SK-N-SH (cell line): ENCODE data around the gene SOWAHA. TPM values are rescaled to one million over a fixed set of nuclear protein-coding genes. Genes with fewer than 3 reads are reported as not detected.

Experiments
- CTCF ChIA-PET: fragments of 300-600, 350-600 bp; formaldehyde crosslinking; extraction: SDS; loops from one replicate; lab custom pipeline; 2021; lab: Yijun Ruan, JAX
- POLR2A ChIA-PET: fragments of 350-600 bp; sonication (Branson Sonifier 250); formaldehyde crosslinking; extraction: SDS; loops from one replicate; lab custom pipeline; 2020; ENCODE audit warnings: antibody characterized with exemption, inconsistent platforms; lab: Yijun Ruan, JAX
- DNase-seq: peaks from one replicate; pipeline ENCODE4 v3.0.0; 2012
- H2AFZ ChIP-seq: fragments of 200-600 bp; sonication (generic); 2 replicates; pipeline ENCODE4 v1.8.1; 2016; ENCODE audit warnings: antibody characterized with exemption, mild to moderate bottlenecking, low read depth
- H3F3A ChIP-seq: fragments of 200-600 bp; sonication (generic); replicated peaks from 2 replicates; pipeline ENCODE3; 2016; ENCODE audit warnings: antibody characterized with exemption, mild to moderate bottlenecking; ENCODE audit not compliant: insufficient read depth
- H3K27ac ChIP-seq, 2 experiments: fragments of 200-500 bp in 1 of 2; fragments of 200-600 bp in 1 of 2; sonication (Bioruptor generic) in 1 of 2; sonication (generic), shearing (Covaris generic) in 1 of 2; 2 replicates each; pipeline versions ENCODE4 v1.5.1 to v1.6.1; 2014 to 2016; ENCODE audit warnings: low read depth in 2 of 2, inconsistent platforms in 1 of 2, low read length in 1 of 2, mild to moderate bottlenecking in 1 of 2, mixed read lengths in 1 of 2
- H3K27me3 ChIP-seq: fragments of 200-600 bp; sonication (generic), shearing (Covaris generic); 2 replicates; pipeline ENCODE4 v1.6.1; 2016; ENCODE audit warnings: mixed run types; ENCODE audit not compliant: insufficient read depth
- H3K36me3 ChIP-seq, 2 experiments: fragments of 200-500 bp in 1 of 2; fragments of 200-600 bp in 1 of 2; sonication (Bioruptor generic) in 1 of 2; sonication (generic) in 1 of 2; replicated peaks in 1 of 2; 2 replicates each; pipeline versions ENCODE3 to v1.5.1; 2014 to 2016; ENCODE audit warnings: low read length in 1 of 2, mild to moderate bottlenecking in 1 of 2; ENCODE audit not compliant: insufficient read depth in 2 of 2, control insufficient read depth in 1 of 2
- H3K4me1 ChIP-seq, 2 experiments: fragments of 200-500 bp in 1 of 2; fragments of 200-600 bp in 1 of 2; sonication (Bioruptor generic) in 1 of 2; sonication (generic), shearing (Covaris generic) in 1 of 2; 2 replicates each; pipeline versions ENCODE4 v1.5.1 to v1.6.1; 2014 to 2016; ENCODE audit warnings: low read depth in 1 of 2, low read length in 1 of 2, mixed run types in 1 of 2; ENCODE audit not compliant: insufficient read depth in 2 of 2, control insufficient read depth in 1 of 2
- H3K4me2 ChIP-seq: fragments of 200-600 bp; sonication (generic), shearing (Covaris generic); 2 replicates; pipeline ENCODE4 v1.6.1; 2017; ENCODE audit warnings: mixed run types
- H3K4me3 ChIP-seq, 2 experiments: fragments of 200-500 bp in 1 of 2; fragments of 200-600 bp in 1 of 2; sonication (Bioruptor generic) in 1 of 2; sonication (generic), shearing (Covaris generic) in 1 of 2; 2 replicates each; pipeline versions ENCODE4 v1.5.1 to v1.8.1; 2014 to 2016; ENCODE audit warnings: low read depth in 2 of 2, inconsistent platforms in 1 of 2, low read length in 1 of 2, mild to moderate bottlenecking in 1 of 2, mixed read lengths in 1 of 2, moderate library complexity in 1 of 2
- H3K79me2 ChIP-seq: fragments of 200-600 bp; sonication (generic); 2 replicates; pipeline ENCODE4 v1.8.1; 2017; ENCODE audit warnings: mild to moderate bottlenecking; ENCODE audit not compliant: insufficient read depth
- H3K9ac ChIP-seq: fragments of 200-600 bp; sonication (generic); 2 replicates; pipeline ENCODE4 v1.6.1; 2017; ENCODE audit warnings: mixed run types
- H3K9me2 ChIP-seq: fragments of 200-600 bp; sonication (generic); 2 replicates; pipeline ENCODE4 v1.6.1; 2017; ENCODE audit warnings: mixed run types
- H3K9me3 ChIP-seq: fragments of 200-600 bp; sonication (generic); 2 replicates; pipeline ENCODE4 v1.6.1; 2017; ENCODE audit warnings: mixed run types, mild to moderate bottlenecking, moderate library complexity
- H4K20me1 ChIP-seq: fragments of 200-600 bp; sonication (generic); 2 replicates; pipeline ENCODE4 v1.6.1; 2017; ENCODE audit warnings: mild to moderate bottlenecking, mixed run types; ENCODE audit not compliant: insufficient read depth
- ELF1 ChIP-seq: IDR thresholded peaks from 2 replicates; pipeline ENCODE4 v1.4.0; 2012
- MAX ChIP-seq: IDR thresholded peaks from 2 replicates; pipeline ENCODE4 v1.4.0; 2012; ENCODE audit warnings: low read depth
- MEF2A ChIP-seq: IDR thresholded peaks from 2 replicates; pipeline ENCODE4 v1.4.0; 2012; ENCODE audit warnings: low read depth, borderline replicate concordance
- NFIC ChIP-seq: IDR thresholded peaks from 2 replicates; pipeline ENCODE4 v1.4.0; 2012; ENCODE audit warnings: borderline replicate concordance
- NRF1 ChIP-seq: IDR thresholded peaks from 2 replicates; pipeline ENCODE4 v1.6.1; 2012; ENCODE audit warnings: low read depth, mild to moderate bottlenecking, low read length
- RCOR1 ChIP-seq: fragments of 150-350 bp; IDR thresholded peaks from 2 replicates; pipeline ENCODE4 v1.6.1; 2017; ENCODE audit warnings: antibody characterized with exemption, low read length
- RFX5 ChIP-seq: IDR thresholded peaks from 2 replicates; pipeline ENCODE4 v1.6.1; 2012; ENCODE audit warnings: mild to moderate bottlenecking, improper control_type of control experiment, low read length
- RXRA ChIP-seq: IDR thresholded peaks from 2 replicates; pipeline ENCODE4 v1.4.0; 2012; ENCODE audit warnings: low read depth, mild to moderate bottlenecking, borderline replicate concordance
- SIN3A ChIP-seq: IDR thresholded peaks from 2 replicates; pipeline ENCODE4 v1.6.1; 2012; ENCODE audit warnings: low read depth, mild to moderate bottlenecking, low read length, moderate library complexity, borderline replicate concordance
- TAF1 ChIP-seq: IDR thresholded peaks from 2 replicates; pipeline ENCODE4 v1.6.1; 2012; ENCODE audit warnings: low read depth, mild to moderate bottlenecking, low read length, moderate library complexity, borderline replicate concordance
- USF1 ChIP-seq: IDR thresholded peaks from 2 replicates; pipeline ENCODE4 v1.4.0; 2012; ENCODE audit warnings: low read depth, borderline replicate concordance
- YY1 ChIP-seq: IDR thresholded peaks from 2 replicates; pipeline ENCODE4 v1.4.0; 2012; ENCODE audit warnings: low read depth, mild to moderate bottlenecking
- ZBTB33 ChIP-seq: IDR thresholded peaks from 2 replicates; pipeline ENCODE4 v1.4.0; 2012; ENCODE audit warnings: low read depth, borderline replicate concordance
- WGBS: methylation state at CpG from one replicate; pipeline ENCODE4 v1.1.6; 2017; ENCODE audit warnings: low lambda C conversion rate; 5-methylcytosine and 5-hydroxymethylcytosine counted together
- polyA plus RNA-seq, 3 experiments: library from polyadenylated mRNA; depleted of rRNA; stranded (reverse); fragments of >200 nt; gene quantifications; 2 replicates each; pipeline ENCODE4 v1.2.3, GENCODE V29; 2012
- TF ChIP-seq, protein P1 (sequence below): fragments of 150-350 bp; IDR thresholded peaks from 2 replicates; pipeline ENCODE4 v1.6.1; 2017; ENCODE audit warnings: antibody characterized with exemption, low read length, low read depth, borderline replicate concordance
- TF ChIP-seq, protein P2 (sequence below): IDR thresholded peaks from 2 replicates; pipeline ENCODE4 v1.6.1; 2012; ENCODE audit warnings: mild to moderate bottlenecking, low read depth, low read length, moderate library complexity

SOWAHA gene
- polyA plus RNA-seq, 1 of the 3 experiments (the other 2 are of a cell fraction), result 0.30 TPM

GRCh38 chr5:132775476-132775961, 37.6 kb upstream of the SOWAHA start:
- Histone ChIP-seq H3K27ac (no peak overlapping the region), H3K9ac (peak overlapping the region; percentile 63; the same call in 1 of the 2 replicates), H3K4me1 (peaks cover 10 to 49% of the 10 kb centered on the region in 2 experiments; a peak in 1 of 4 replicates), H3K9me2 (no peaks in the 10 kb centered on the region), H4K20me1 (0 out of 2 replicates have a peak, but pooled peaks cover 4% of the 10 kb centered on the region), H3K4me2 (peak overlapping the region; percentile 96), H3K4me3 (peak overlapping the region in 1 of 2 experiments; percentile 75), H3F3A (peaks cover 5% of the 10 kb centered on the region), H3K9me3 (no peaks in the 10 kb centered on the region), H3K36me3 (no peaks in the 10 kb centered on the region), H3K27me3 (no peaks in the 10 kb centered on the region), H3K79me2 (peaks cover 61% of the 10 kb centered on the region), H2AFZ (no peak overlapping the region)
- 88% methylated on average over 7 of the region's 7 CpGs for whole genome bisulfite sequencing
- TF ChIP-seq ELF1 (no peak), USF1 (0 out of 2 replicates have a peak, but pooled peaks have one; percentile 34)
- POLR2A ChIA-PET, result interaction anchor here (0.6 kb wide), 1 partner anchor 15 kb away, joined by 4 read pairs; no protein-coding TSS in a partner anchor
- CTCF ChIA-PET, result interaction anchor here (0.7 to 3.0 kb wide), 8 partner anchors 10 to 54 kb away, joined by 3 to 16 read pairs (median 4); partner anchors contain the start of gene CCNI2
- no peak for DNase-seq

DNA sequence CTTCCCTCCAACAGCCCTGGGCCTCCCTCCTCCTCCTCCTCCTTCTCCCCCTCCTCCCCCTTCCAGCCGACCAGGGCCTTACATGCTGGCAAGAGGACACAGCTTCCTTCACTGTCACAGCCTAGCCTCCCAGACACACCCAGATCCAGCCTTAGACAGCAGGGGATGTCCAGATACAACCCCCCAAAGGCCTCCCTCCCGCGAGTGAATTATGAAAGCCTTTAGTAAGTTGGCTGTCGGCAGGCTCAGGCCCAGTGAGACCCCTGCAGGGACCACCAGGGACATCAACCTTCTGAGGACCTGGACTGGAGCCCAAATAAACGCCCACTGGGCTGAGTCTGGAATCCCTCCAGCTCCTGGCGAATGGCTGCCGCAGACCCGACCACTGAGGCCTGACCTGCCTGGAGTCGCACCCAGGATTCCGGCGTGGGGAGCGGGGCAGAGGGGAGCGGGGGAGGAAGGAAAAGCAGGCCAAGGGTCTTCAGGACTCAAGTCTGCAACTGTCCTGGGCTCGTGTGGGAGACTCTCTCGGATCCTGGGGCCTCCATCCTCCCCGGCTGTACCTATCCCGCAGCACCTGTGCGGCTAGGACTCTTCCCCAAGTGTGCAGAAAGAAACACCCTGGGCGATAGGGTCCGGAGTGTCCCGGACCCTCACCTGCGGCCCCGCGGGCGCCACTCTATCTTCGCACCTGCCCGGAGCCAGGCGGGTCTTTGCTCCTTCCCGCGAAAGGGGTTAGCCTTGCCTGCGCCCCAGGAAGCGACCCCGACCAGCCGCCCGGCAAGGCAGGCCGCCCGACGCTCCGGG, 36.8 kb upstream of the SOWAHA start:
- H2AFZ ChIP-seq, result peak overlapping the region; percentile 71
- H3K27me3 ChIP-seq, result no peaks in the 10 kb centered on the region
- no peaks in the 10 kb centered on the region for H4K20me1 ChIP-seq
- peaks cover 10 to 49% of the 10 kb centered on the region in 2 experiments; a peak in 1 of 4 replicates for H3K4me1 ChIP-seq
- H3K79me2 ChIP-seq, result peaks cover 52% of the 10 kb centered on the region
- peak overlapping the region; percentile 96 for H3K4me2 ChIP-seq
- ChIA-PET POLR2A (no interaction called here), CTCF (interaction anchor here (0.7 to 3.0 kb wide), 12 partner anchors 9 to 543 kb away, joined by 3 to 16 read pairs (median 4); partner anchors contain the start of gene CCNI2)
- peaks cover 5% of the 10 kb centered on the region for H3F3A ChIP-seq
- H3K9ac ChIP-seq, result peak overlapping the region; percentile 63
- H3K9me3 ChIP-seq, result no peaks in the 10 kb centered on the region
- peak; percentile 88 for DNase-seq
- no peak overlapping the region; a peak in 1 of 4 replicates for H3K27ac ChIP-seq
- H3K9me2 ChIP-seq, result no peaks in the 10 kb centered on the region
- H3K4me3 ChIP-seq, result peak overlapping the region; percentile 75 to 85
- under 1% methylated on average over 14 of the region's 39 CpGs for WGBS
- H3K36me3 ChIP-seq, result no peaks in the 10 kb centered on the region
- TF ChIP-seq RCOR1 (no peak), MAX (no peak), TAF1 (peak; percentile 7; the same call in 1 of the 2 replicates), NFIC (no peak; the same call in 1 of the 2 replicates), ZBTB33 (no peak), MEF2A (no peak), RFX5 (no peak), RXRA (no peak), NRF1 (no peak), USF1 (no peak), ELF1 (no peak), YY1 (0 out of 2 replicates have a peak, but pooled peaks have one; percentile 34), SIN3A (peak; percentile 20; the same call in 1 of the 2 replicates)
- TF ChIP-seq, protein P1, sequence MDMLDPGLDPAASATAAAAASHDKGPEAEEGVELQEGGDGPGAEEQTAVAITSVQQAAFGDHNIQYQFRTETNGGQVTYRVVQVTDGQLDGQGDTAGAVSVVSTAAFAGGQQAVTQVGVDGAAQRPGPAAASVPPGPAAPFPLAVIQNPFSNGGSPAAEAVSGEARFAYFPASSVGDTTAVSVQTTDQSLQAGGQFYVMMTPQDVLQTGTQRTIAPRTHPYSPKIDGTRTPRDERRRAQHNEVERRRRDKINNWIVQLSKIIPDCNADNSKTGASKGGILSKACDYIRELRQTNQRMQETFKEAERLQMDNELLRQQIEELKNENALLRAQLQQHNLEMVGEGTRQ, result no peak
- TF ChIP-seq, protein P2, sequence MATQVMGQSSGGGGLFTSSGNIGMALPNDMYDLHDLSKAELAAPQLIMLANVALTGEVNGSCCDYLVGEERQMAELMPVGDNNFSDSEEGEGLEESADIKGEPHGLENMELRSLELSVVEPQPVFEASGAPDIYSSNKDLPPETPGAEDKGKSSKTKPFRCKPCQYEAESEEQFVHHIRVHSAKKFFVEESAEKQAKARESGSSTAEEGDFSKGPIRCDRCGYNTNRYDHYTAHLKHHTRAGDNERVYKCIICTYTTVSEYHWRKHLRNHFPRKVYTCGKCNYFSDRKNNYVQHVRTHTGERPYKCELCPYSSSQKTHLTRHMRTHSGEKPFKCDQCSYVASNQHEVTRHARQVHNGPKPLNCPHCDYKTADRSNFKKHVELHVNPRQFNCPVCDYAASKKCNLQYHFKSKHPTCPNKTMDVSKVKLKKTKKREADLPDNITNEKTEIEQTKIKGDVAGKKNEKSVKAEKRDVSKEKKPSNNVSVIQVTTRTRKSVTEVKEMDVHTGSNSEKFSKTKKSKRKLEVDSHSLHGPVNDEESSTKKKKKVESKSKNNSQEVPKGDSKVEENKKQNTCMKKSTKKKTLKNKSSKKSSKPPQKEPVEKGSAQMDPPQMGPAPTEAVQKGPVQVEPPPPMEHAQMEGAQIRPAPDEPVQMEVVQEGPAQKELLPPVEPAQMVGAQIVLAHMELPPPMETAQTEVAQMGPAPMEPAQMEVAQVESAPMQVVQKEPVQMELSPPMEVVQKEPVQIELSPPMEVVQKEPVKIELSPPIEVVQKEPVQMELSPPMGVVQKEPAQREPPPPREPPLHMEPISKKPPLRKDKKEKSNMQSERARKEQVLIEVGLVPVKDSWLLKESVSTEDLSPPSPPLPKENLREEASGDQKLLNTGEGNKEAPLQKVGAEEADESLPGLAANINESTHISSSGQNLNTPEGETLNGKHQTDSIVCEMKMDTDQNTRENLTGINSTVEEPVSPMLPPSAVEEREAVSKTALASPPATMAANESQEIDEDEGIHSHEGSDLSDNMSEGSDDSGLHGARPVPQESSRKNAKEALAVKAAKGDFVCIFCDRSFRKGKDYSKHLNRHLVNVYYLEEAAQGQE, result no peak
